Fibroblast of the conjunctiva (primary cell): ENCODE measurements around the gene RANBP17.
"Not testable (repeated sequence)": the region's sequence is repeated elsewhere in the genome, so short reads cannot be mapped to it uniquely, and the experiment has no call there.

Source experiments
- DNase-seq: peaks from one replicate; pipeline ENCODE4 v3.0.0-alpha.2; 2010; ENCODE audit warnings: low read depth

Gene RANBP17

GRCh38 chr5:170941788-170942187, 80.0 kb downstream of the RANBP17 start:
- DNase-seq = no peak

- DNase-seq = no peak
Observed at GRCh38 chr5:170945275-170945674, 83.5 kb downstream of the RANBP17 start.

GRCh38 chr5:170960567-170960966, 98.7 kb downstream of the RANBP17 start:
- no peak for DNase-seq

DNA sequence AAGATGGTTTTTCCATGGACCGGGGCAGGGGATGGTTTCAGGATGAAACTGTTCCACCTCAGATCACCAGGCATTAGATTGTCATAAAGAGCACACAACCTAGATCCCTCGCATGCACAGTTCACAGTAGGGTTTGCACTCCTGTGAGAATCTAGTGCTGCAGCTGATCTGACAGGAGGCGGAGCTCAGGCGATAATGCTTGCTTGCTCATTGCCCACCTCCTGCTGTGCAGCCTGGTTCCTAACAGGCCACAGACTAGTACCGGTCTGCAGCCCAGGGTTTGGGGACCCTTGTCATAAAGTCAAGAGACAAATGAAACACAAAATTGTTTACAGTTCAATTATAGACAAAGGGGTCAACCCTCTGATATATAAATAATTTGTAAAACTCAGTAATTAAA, 101.7 kb downstream of the RANBP17 start:
- DNase-seq = no peak

DNA sequence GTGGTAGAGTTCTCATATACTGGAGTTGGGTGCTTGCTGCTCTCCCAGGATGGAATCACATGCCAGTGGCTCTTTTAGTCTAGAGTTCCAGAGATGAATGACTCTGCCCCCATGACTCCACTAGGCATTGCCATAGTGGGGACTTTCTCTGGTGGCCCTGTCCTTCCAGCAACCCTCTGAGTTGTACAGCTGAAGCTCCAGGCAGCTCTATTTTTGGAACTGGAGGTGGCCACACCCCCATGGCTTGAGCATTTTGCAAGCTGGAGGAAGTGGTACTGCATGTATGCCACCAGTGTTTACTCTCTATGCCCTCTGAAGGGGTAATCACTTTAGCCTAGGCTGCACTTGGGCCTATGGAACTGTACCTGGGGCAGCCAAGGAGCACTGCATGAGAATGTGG, 112.6 kb downstream of the RANBP17 start:
- DNase-seq = no peak

DNA sequence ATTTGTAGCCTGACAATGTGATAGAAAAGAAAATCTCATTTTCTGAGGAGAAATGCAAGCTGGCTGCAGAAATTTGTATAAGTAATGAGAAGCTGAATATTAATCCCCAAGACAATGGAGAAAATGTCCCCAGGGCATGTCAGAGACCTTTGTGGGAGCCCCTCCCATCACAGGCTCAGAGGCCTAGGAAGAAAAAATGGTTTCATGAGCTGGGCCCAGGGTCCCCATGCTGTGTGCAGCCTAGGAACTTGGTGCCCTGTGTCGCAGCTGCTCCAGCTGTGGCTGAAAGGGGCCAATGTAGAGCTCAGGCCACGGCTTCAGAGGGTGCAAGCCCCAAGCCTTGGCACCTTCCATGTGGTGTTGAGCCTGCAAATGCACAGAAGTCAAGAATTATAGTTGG, 118.4 kb downstream of the RANBP17 start:
- not testable (repeated sequence) for DNase-seq

DNA sequence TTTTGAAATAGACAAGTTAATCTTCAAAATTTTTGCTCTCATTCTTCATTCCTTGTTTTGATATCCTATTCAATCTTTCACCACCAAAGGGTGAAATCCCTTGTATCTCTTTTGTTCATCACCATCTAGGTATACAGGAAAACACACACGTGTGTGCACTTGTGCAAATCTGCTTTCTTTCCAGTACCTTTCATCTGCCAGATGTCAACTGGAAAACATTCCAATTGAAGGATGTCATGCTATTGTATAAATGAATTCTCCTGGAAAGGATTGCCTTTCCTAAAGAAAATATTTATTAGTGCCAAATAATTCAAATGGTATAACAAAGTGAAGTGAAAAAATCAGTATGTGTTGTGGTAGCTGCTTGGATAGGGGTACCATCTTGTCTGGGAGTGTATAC, 123.7 kb downstream of the RANBP17 start:
- DNase-seq = no peak

- peak; percentile 3 for DNase-seq
Observed at GRCh38 chr5:170986598-170986997, 124.8 kb downstream of the RANBP17 start.

- DNase-seq = no peak
Observed at GRCh38 chr5:170993476-170993875, 131.7 kb downstream of the RANBP17 start.

GRCh38 chr5:171010086-171010485, 148.3 kb downstream of the RANBP17 start:
- DNase-seq = no peak

- no peak for DNase-seq
Observed at GRCh38 chr5:171010816-171011215, 149.0 kb downstream of the RANBP17 start.

DNA sequence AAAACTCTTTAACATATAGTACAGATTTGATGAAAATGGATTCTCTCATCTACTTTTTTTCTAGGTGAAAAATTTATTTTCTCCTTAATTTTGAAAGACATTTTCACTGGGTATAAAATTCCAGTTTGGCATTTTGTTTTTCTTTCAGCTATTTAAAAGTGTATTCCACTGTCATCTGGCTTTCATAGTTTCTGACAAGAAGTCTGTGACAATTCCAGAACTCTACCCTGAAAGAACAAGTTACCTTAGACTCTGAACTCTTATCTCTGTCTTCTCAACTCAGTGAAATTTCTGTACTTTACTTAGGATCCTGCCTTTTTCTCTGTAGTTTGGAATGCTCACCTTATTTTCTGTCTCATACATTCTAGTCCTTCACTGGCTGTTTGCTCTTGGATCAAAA, 161.7 kb downstream of the RANBP17 start:
- DNase-seq = no peak

DNA sequence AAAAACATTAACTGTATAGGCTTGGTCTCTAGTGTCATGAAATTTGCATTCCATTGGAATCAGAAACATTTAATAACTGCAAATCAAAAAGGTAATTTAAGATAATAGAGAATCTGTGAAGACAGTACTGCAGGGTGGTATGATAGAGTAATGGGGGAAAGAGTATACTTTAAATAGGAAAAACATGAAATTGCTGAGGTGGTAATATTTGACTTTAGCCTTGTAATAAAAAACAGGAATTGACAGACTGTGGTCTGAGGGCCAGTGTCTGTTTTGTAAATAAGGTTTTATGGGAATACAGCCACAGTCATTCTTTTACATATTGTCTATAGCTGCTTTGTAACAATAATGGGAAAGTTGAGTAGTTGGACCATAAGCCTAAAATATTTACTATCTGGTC, 162.3 kb downstream of the RANBP17 start:
- DNase-seq = no peak

DNA sequence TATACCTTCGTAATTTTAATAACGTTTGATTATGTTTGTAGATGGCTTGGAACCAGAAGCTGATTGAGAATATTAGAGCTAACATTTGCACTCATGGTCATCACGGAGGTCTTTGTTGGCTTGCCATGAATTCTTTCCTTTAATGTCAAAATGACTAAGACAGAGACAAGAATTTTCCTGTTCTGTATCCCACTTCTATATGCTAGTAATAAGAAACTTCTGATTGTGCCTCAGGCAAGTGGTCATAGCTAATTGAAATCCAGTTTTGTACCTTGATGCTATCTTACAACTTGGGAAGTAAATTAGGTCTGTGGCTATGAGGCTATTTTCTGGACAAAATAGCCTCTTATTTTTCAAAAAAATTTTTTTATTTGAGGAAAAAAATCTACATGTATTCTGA, 167.6 kb downstream of the RANBP17 start:
- DNase-seq = no peak

- no peak for DNase-seq
Observed at GRCh38 chr5:171031977-171032376, 170.2 kb downstream of the RANBP17 start.

GRCh38 chr5:171032435-171032973, 170.7 kb downstream of the RANBP17 start:
- no peak for DNase-seq

- not testable (repeated sequence) for DNase-seq
Observed at GRCh38 chr5:171041893-171042292, 180.1 kb downstream of the RANBP17 start.

DNA sequence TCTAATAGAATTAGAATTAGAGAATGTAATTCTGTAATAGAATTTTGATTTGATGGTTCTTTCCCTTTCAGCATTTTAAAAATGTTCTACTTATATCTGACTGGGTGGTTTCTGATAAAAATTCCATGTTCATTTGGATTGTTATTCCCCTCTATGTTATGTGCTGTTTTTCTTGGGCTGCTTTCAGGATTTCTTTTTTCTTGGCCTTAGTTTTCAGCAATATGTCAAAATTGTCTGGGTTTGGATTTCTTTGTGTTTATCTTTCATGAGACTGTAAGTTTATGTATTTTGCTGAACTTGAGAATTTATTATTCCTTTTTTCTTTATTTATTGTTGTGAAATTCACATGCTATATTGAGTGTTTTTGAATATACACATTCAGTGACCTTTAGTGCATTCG, 189.1 kb downstream of the RANBP17 start:
- DNase-seq = no peak

GRCh38 chr5:171055875-171056454, 194.1 kb downstream of the RANBP17 start:
- DNase-seq = no peak

DNA sequence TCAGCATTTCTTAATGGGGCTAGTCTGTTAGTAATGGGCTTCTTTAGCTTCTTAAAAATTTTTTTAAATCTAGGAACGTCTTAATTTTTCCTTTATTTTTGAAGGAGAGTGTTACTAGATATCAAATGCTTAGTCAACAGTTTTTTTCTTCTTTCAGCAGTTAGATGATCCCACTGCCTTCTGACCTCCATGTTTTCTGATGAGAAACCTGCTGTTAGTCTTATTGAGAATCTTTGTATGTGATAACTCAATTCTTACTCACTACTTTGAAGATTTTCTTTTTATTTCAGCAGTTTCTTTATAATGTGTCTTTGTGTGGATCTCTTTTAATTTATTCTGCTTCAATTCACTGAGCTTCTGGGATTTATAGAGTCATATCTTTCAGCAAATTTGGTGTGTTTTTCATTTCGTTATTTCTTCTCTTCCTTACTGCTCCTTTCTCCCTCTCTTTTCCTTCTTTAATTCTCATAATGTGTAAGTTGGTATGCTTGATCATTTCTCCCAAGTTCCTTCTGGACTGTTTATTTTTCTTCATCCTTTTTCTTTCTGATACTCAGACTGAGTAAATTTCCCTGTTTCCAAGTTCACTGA, 205.8 kb downstream of the RANBP17 start:
- no peak for DNase-seq

DNA sequence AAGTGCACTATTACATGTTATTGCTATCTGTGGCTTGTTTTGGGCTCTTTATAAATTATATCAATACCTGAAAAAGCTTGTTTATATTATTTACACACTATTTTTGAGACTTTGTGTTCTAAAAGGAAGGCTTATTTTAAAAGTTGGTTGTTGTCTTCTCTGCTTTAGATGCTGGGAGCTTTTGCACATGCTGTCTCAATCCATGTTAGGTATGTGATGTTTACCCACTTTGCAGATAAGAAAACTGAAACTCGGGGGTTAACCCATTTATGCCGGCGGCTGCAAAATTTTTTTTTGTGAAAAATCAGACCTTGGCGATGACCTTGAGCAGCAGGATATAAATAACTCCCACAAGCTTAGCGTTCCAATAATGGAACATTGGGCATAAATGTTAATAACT, 212.9 kb downstream of the RANBP17 start:
- DNase-seq = no peak

DNA sequence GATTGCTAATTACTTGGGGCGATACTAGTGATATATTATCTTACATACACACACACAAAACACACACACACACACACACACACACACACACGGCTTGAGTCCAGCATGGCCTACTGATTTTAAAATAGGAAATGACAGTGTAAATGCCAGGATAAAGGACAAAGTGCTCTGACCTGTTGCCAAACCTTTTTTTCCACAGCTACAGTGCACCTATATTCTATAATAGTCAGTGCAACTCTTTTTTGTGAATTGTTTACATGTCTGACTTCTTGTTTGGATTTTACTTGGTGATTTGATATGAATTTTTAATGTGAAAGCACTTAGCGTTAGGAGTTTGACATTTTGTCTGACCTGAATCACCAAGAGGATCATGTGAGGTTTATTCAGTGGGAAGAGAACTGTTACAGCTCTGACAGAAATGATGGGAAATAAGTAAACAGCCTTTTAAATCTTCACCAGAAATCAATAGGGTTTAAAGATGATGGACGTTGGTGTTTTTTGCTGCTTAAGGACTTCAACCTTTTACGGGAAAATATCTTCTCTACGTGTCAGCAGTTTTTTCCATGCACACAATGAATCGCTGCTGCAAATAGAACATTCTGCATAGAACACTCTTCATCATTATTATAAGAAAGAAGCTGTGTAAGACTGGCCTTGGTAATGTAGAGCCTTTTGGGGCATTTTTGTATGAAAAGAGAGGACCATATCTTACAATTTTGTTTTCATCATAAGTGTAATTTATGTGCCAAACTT, 218.5 kb downstream of the RANBP17 start:
- DNase-seq = no peak

DNA sequence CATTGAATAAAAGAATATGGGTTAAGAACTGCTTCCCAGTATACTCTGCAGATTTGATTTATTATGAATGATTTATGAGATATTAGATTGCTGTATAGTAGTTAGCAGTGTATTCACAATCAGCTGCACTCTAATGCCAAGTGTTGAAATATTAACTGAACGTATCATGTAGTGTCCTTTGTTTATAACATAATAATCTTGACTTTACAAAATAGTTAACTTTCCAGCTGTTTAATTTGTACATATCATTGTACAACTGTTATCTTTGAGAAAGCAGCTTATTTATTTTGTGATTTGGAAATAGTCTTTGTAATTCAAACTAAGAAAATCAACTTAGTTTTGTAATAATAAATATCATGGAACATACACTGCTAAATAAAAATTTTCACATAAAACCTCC, 219.5 kb downstream of the RANBP17 start:
- DNase-seq = no peak
